Tibial nerve (tissue), 4 donors: ENCODE measurements around the gene SHFL. TPM values are rescaled to one million over a fixed set of nuclear protein-coding genes. Genes with fewer than 3 reads are reported as not detected.

Source experiments
- DNase-seq, 2 donors: peaks; one replicate each; pipeline ENCODE4 v3.0.0-alpha.2; 2019; ENCODE audit warnings: low spot score in 2 of 2
- H3K27ac ChIP-seq, 4 donors: fragments of 200-600 bp; sonication (generic) in 3 of 4; one replicate each; pipeline ENCODE4 v1.5.1; 2017 to 2019; ENCODE audit warnings: mild to moderate bottlenecking in 1 of 4
- H3K27me3 ChIP-seq, 2 donors: fragments of 200-600 bp; sonication (generic) in 1 of 2; one replicate each; pipeline versions ENCODE4 v1.5.1 to v1.6.0; 2017 to 2019
- H3K36me3 ChIP-seq, 3 donors: fragments of 200-600 bp; sonication (generic); one replicate each; pipeline ENCODE4 v1.5.1; 2018 to 2019
- H3K4me1 ChIP-seq, 4 donors: fragments of 200-600 bp; sonication (generic) in 3 of 4; one replicate each; pipeline ENCODE4 v1.5.1; 2017 to 2019
- H3K4me3 ChIP-seq, 4 donors: fragments of 200-600 bp; sonication (generic) in 3 of 4; one replicate each; pipeline ENCODE4 v1.5.1; 2017 to 2019; ENCODE audit warnings: mild to moderate bottlenecking in 1 of 4, moderate library complexity in 1 of 4
- H3K9me3 ChIP-seq, 4 donors: fragments of 200-600 bp; sonication (generic) in 3 of 4; one replicate each; pipeline ENCODE4 v1.5.1; 2017 to 2019
- CTCF ChIP-seq, 5 experiments: fragments of 200-600 bp in 3 of 5; fragments of 450-650 bp in 2 of 5; sonication (generic) in 3 of 5; IDR thresholded peaks; one replicate each; pipeline ENCODE4 v1.5.1; 2016 to 2019; ENCODE audit warnings: antibody characterized with exemption in 5 of 5, mild to moderate bottlenecking in 3 of 5, moderate library complexity in 2 of 5
- EP300 ChIP-seq, 2 donors: sonication (generic); formaldehyde crosslinking; IDR thresholded peaks; one replicate each; pipeline ENCODE4 v1.6.1; 2017; ENCODE audit warnings: antibody characterized with exemption in 2 of 2, mild to moderate bottlenecking in 1 of 2
- POLR2A ChIP-seq, 2 donors: fragments of 450-650 bp; IDR thresholded peaks; one replicate each; pipeline ENCODE4 v1.6.1; 2017; ENCODE audit warnings: antibody characterized with exemption in 2 of 2, mild to moderate bottlenecking in 2 of 2, moderate library complexity in 2 of 2
- WGBS, 2 donors: methylation state at CpG; one replicate each; pipeline ENCODE4 v1.1.5; 2018; 5-methylcytosine and 5-hydroxymethylcytosine counted together
- total RNA-seq, 4 donors: library from RNA; depleted of rRNA; stranded (reverse); fragments of >200 nt; gene quantifications; one replicate each; pipeline ENCODE4 v1.1.0, GENCODE V29; 2016

Gene SHFL
- total RNA-seq, 4 donors from 2014 or later, result 25.1 to 58.6 (median 43.4) TPM

GRCh38 chr19:10076535-10076934 is 9.6 kb upstream of the SHFL start:
- H3K4me3 ChIP-seq, result no peak overlapping the region
- no peak overlapping the region for H3K27ac ChIP-seq
- TF ChIP-seq CTCF (IDR thresholded peaks at IDR 0.05) (no peak), EP300 (IDR thresholded peaks at IDR 0.05) (no peak), POLR2A (IDR thresholded peaks at IDR 0.05) (no peak)
- DNase-seq, result no peak
- H3K36me3 ChIP-seq, result no peaks in the 10 kb centered on the region
- H3K27me3 ChIP-seq, result no peaks in the 10 kb centered on the region
- no peaks in the 10 kb centered on the region for H3K4me1 ChIP-seq
- peaks cover 0 to 15% (median 1%) of the 10 kb centered on the region in 4 donors for H3K9me3 ChIP-seq
- 79 to 85% methylated on average over 6 of the region's 6 CpGs for WGBS, 2 donors

- TF ChIP-seq POLR2A (IDR thresholded peaks at IDR 0.05) (no peak), EP300 (IDR thresholded peaks at IDR 0.05) (no peak)
- Histone ChIP-seq H3K36me3 (no peaks in the 10 kb centered on the region), H3K9me3 (peaks cover 0 to 10% (median 1%) of the 10 kb centered on the region in 4 donors), H3K4me1 (no peaks in the 10 kb centered on the region), H3K4me3 (no peak overlapping the region), H3K27me3 (no peaks in the 10 kb centered on the region), H3K27ac (no peak overlapping the region)
- WGBS, 2 donors, result 69% methylated on average over 8 of the region's 8 CpGs
- DNase-seq, result no peak
These were observed 7.8 kb upstream of the SHFL start for GRCh38 chr19:10078329-10078728.

- Histone ChIP-seq H3K9me3 (peaks cover 0 to 3% (median under 1%) of the 10 kb centered on the region in 4 donors), H3K4me3 (no peak overlapping the region), H3K4me1 (no peaks in the 10 kb centered on the region), H3K27me3 (no peaks in the 10 kb centered on the region), H3K36me3 (no peaks in the 10 kb centered on the region), H3K27ac (no peak overlapping the region)
- WGBS, 2 donors, result 68 to 71% methylated on average over 7 of the region's 7 CpGs
- TF ChIP-seq POLR2A (IDR thresholded peaks at IDR 0.05) (no peak), CTCF (IDR thresholded peaks at IDR 0.05) (no peak), EP300 (IDR thresholded peaks at IDR 0.05) (no peak)
- DNase-seq, result no peak
These were observed 7.1 kb upstream of the SHFL start for GRCh38 chr19:10079031-10079453.

GRCh38 chr19:10083911-10084310 is 2.2 kb upstream of the SHFL start:
- Histone ChIP-seq H3K27ac (no peak overlapping the region), H3K4me3 (no peak overlapping the region), H3K36me3 (peaks cover 0 to under 1% (median 0%) of the 10 kb centered on the region in 3 donors), H3K9me3 (no peaks in the 10 kb centered on the region), H3K4me1 (peaks cover 0 to 15% (median 2%) of the 10 kb centered on the region in 4 donors), H3K27me3 (no peaks in the 10 kb centered on the region)
- TF ChIP-seq EP300 (IDR thresholded peaks at IDR 0.05) (no peak), CTCF (IDR thresholded peaks at IDR 0.05) (no peak), POLR2A (IDR thresholded peaks at IDR 0.05) (no peak)
- no peak for DNase-seq
- WGBS, 2 donors, result 76 to 83% methylated on average over 9 of the region's 9 CpGs

- DNase-seq, result no peak
- no peak overlapping the region for H3K4me3 ChIP-seq
- peaks cover 0 to 9% (median 0%) of the 10 kb centered on the region in 3 donors for H3K36me3 ChIP-seq
- H3K27me3 ChIP-seq, result no peaks in the 10 kb centered on the region
- peak overlapping the region in 1 of 4 donors; percentile 98 for H3K27ac ChIP-seq
- no peaks in the 10 kb centered on the region for H3K9me3 ChIP-seq
- TF ChIP-seq EP300 (IDR thresholded peaks at IDR 0.05), result no peak
- no peak for TF ChIP-seq POLR2A (IDR thresholded peaks at IDR 0.05)
- H3K4me1 ChIP-seq, result peaks cover 0 to 15% (median 2%) of the 10 kb centered on the region in 4 donors
- WGBS, 2 donors, result 57 to 67% methylated on average over 3 of the region's 3 CpGs
These were observed 1.3 kb upstream of the SHFL start for GRCh38 chr19:10084803-10085202.

GRCh38 chr19:10086591-10087192 is 575 bp downstream of the SHFL start:
- H3K4me3 ChIP-seq, result peak overlapping the region; percentile 91 to 99 (median 94)
- H3K4me1 ChIP-seq, result peaks cover 0 to 15% (median 2%) of the 10 kb centered on the region in 4 donors
- WGBS, 2 donors, result 6 to 7% methylated on average over 38 to 39 of the region's 43 CpGs
- H3K9me3 ChIP-seq, result peaks cover 0 to 15% (median 0%) of the 10 kb centered on the region in 4 donors
- no peak for DNase-seq
- H3K27me3 ChIP-seq, result no peaks in the 10 kb centered on the region
- peaks cover 0 to 28% (median 5%) of the 10 kb centered on the region in 3 donors for H3K36me3 ChIP-seq
- H3K27ac ChIP-seq, result peak overlapping the region; percentile 87 to 98 (median 92)
- no peak for TF ChIP-seq POLR2A (IDR thresholded peaks at IDR 0.05)
- no peak for TF ChIP-seq CTCF (IDR thresholded peaks at IDR 0.05)
- no peak for TF ChIP-seq EP300 (IDR thresholded peaks at IDR 0.05)
